GM19099 (cell line): ENCODE measurements around the gene FLT4.

Experiments
- POLR2A ChIP-seq: IDR thresholded peaks from 3 replicates; pipeline ENCODE4 v1.6.1; 2011; ENCODE audit warnings: low read depth; ENCODE audit not compliant: insufficient read length; ENCODE audit errors: extremely low read depth

The FLT4 gene

DNA sequence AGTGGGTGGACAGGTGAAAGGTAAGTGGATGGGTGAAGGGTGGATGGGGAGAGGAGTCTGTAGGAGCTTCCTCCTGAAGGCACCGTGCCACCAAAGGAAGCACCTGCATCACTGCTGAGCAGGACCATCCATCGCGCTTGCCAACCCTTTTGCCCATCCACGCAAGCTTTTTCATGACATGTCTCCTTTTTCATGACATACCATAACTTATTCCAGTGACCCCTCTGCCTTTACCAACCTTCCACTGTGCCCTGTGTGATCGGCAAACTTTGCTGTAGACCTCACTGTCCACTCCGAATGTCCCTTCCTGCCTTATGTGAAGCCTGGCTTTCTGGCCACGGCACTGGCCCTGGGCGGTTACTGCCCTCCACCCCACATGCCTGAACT, 13.4 kb downstream of the FLT4 start:
- TF ChIP-seq POLR2A: no peak

DNA sequence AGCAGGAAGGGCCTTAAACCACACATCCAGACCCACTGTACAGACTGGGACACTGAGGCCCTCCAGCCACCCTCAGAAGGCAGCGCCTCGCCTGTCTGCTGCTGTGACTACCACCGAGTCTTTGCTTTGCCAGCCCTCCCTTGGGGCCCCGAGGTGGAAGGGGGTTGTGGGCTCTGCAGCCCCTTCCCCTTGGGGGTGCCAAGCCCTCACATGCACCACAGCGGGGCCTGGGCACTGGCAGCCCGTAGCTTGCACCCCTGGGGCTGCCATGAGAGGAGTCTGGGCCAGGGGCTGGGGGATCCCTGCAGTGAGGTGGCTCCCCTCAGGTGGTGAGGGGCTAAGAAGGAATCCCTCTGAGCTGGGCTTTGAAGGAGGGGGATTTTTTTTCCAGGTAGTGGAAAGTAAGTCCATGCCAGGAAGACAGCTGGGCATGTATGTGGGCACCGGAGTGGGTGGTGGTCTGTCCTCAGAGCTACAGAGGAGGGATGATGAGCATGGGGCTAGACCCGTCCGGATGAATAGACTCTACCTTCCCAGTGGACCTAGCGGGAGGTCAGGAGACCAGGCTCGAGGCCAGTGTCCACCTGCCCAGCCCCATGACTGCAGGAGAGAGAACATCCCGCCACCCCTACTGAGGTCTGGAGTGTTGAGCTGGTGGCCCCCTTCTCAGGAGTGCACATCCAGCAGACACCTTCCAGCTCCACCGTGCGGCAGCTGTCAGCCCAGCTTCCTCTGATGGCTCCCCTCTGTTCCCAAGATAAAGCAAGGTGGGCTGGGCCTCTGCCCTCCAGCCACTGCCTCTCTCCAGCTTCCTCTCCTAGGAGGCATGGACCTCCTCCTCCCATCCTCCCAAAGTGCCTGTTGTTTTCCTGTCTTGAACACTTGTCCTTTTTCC, 15.9 kb downstream of the FLT4 start:
- no peak for TF ChIP-seq POLR2A

DNA sequence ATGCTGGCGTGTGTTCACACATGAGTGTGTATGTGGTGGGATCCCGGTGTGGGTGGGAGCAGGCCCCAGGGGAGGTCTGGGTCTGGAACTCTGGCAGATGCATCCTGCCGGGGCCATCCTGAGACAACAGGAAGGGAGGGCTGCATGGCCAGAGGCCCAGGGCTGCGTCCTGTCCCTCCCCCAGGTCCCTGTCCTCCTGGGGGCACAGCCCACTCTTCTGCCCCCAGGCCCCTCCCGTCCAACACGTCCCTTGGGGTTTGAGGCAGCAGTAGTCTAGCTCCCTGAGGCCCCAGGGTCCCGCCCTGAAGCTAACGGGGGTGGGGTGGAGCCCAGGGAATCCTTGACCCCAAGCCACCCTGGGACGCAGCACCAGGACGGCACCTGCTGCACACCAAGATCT, 16.6 kb downstream of the FLT4 start:
- TF ChIP-seq POLR2A: no peak

DNA sequence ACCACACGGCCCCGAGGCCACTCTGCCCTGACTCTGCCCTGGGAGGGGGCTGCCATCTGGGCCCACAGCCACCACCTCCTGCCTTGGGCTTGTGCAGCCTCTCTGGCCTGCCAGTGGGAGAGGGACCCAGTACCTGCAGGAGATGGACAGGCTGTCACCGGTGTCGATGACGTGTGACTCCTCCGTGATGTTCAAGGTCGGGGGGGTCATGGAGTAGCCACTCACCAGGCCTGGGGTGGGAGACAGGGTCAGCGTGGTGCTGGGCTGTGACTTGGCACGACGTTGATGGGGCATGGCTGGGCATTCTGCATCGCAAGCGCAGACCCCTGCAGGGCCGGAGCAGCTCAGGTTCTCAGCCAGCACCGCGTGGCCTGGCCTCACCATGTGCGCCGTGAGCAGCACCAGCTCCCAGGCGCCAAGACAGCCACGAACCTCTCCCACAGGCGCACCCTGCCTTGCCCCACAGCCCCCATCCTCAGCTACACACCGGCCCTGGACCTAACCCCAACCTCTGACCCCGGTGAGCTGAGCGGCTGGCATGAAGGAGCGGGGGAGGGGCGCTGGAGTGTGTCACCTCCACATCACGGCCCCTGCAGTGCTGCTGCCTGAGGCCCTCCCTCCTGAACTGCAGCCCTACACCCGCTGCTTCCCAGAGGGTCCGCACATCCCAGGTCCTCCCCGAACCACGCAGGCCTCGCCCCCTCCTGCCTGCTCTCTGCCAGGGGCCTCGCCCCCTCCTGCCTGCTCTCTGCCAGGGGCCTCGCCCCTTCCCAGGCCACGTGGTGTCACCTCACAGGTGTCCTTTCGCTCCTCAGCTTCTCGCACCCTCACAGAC, 17.6 kb downstream of the FLT4 start:
- no peak for TF ChIP-seq POLR2A

DNA sequence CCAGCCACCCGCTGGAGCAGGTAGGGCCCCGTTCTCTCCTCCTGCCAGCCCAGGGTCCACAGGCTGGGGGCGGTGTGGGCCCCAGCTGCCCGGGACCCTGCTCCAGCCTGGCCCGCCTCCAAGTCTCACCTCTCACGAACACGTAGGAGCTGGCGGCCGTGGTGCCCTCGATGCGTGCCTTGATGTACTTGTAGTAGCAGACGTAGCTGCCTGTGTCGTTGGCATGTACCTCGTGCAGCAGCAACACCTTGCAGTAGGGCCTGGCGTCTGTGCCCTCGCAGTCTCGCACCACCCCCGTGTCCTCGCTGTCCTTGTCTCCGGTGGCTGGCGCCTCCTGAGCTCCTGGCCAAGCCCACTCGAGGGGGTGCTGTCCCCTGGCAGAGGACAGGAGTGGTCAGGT, 19.0 kb downstream of the FLT4 start:
- TF ChIP-seq POLR2A: no peak

DNA sequence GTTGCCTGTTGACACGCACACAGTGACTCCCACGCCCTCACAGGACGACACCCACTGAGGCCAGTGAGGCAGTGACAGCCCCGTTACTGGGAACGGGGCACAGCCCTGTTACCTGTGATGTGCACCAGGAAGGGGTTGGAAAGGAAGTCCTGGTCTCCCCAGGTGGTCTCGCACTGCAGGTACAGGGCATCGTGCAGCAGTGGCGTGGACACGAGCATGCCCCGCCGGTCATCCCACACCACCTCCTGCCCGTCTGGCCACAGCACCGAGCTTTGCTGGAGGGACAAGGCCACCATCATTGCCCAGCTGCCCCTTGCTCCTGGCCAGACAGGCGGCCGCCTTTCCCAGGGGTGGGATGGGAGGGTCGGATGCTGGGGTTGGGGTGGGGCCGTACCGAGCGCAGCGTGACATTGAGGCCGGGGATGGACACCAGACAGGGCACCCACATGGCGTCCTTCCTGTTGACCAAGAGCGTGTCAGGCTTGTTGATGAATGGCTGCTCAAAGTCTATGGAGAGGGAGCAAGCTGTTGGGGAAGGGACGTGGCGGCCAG, 19.5 kb downstream of the FLT4 start:
- no peak for TF ChIP-seq POLR2A

DNA sequence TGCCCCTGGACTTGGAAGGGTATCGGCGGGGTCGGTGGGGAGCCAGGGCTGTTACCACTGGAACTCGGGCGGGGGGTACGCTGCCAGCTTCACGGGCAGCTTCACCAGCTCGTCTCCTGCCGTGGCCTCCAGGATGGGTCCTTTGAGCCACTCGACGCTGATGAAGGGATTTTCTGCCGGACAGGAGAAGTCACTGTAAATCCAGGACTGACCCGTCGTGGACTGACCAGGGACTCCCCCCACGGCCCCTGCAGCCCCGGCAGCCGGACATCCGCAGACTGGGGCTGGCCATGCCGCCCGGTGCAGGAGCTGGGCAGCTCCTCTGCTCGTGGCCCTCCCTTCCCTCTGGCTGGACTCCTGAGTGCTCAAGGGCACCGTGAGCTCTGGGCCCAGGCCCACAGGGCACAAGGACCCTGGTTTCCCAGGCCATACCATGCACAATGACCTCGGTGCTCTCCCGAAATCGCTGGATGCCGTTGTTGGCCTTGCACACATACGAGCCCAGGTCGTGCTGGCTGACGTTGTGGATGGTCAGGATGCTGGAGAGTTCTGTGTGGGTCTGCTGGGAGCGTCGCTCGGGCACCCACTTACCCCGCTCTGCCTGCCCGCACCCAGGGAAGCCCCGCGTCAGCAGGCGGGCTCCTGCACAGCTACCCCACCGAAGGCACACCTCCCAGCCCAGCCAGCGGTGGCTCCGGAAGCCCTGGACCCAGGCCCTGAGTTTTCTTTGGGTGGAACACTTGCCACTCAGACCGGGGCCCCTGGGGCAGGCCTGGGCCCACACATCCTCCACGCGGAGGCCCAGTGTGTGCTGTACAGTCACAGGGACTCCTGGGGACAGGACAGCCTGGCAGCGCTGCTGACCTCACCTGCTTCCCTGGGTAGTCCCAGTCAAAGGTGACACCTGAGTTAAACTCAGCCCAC, 20.3 kb downstream of the FLT4 start:
- TF ChIP-seq POLR2A: no peak

DNA sequence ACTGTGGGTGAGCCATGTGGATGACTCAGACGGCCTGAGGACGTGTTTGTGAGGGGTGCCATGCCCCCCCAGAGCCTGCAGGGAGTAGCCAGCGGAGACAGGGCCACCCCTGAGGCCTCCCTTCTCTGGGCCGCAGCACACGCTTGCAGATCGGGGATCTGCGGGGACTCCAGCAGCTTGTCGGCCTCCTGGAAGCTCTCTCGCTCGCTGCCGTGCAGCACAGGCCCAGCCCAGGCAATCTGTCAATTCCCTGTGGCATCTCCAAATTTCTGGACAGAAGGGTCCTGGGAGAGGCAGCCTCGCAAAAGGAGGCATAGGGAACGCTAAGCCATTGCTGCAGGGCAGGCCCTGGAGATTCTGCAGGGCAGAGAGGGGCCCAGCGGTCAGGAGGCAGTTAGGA, 21.2 kb downstream of the FLT4 start:
- no peak for TF ChIP-seq POLR2A

DNA sequence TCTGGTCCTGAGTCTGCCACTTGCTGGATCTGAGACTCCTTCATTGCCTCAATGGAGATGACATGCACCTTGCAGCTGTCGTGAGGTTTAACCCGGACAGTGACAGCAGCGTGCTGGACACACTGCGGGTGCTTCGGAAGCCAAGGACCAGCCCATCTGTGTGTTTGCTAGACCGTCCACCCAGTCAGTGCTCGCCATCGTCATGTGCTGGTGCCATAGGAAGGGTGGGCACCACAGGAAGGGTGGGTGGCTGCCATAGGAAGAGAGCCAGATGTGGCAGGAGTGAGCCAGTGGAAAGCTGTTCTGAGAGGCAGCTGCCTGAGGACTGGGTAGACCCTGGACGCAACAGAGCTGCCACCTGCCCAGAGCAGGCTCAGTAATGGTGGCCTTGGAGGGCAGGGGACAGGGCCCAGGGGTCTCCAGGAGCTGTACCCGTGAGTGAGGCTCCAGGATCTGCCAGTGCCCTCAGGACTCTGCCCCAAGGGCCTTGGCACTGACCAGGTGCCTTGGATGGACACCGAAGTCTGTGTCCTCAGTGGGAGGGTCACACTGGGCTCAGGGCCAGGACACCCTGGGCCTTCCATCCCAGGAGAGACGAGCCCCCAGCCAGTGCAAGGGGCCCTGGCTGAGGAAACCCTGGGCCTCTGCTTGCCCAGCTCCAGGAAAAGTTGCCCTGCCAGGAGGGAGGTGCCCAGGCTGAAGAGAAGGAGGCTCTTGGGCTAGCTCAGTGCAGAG, 21.8 kb downstream of the FLT4 start:
- TF ChIP-seq POLR2A: no peak

DNA sequence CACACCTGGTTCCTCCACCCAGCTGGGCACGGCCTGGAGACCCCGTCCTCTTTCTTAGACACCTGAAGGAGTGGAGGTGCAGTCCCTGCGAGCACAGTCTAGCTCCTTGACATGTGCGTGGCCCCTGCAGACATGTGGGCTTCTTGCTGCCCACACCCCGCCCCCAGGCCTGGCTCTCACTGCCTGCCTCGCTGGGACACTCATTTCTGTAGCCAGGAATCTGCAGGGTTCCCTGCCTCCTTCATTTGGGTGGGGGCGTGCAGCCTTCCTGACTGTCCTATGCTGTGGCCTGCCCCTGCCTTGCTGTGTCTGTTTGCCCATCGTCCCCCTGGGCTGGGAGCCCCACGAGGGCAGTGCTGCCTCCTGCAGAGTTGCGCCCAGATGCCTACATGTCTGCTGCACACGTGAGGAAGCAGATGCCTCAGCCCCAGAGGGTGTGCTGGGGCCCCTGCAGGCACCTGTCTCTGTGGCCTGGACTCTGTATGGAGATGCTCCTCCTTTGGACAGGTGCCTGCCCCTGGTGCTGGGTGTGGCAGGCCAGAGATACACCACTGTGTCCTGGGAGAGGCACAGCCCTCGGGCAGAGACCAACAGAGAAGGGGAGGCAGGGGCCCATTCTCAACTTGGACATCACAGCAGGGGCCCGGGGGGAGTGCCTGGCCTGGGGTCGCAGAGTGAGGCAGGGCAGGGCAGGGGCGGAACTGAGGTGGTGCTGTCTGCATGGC, 22.6 kb downstream of the FLT4 start:
- TF ChIP-seq POLR2A: no peak

DNA sequence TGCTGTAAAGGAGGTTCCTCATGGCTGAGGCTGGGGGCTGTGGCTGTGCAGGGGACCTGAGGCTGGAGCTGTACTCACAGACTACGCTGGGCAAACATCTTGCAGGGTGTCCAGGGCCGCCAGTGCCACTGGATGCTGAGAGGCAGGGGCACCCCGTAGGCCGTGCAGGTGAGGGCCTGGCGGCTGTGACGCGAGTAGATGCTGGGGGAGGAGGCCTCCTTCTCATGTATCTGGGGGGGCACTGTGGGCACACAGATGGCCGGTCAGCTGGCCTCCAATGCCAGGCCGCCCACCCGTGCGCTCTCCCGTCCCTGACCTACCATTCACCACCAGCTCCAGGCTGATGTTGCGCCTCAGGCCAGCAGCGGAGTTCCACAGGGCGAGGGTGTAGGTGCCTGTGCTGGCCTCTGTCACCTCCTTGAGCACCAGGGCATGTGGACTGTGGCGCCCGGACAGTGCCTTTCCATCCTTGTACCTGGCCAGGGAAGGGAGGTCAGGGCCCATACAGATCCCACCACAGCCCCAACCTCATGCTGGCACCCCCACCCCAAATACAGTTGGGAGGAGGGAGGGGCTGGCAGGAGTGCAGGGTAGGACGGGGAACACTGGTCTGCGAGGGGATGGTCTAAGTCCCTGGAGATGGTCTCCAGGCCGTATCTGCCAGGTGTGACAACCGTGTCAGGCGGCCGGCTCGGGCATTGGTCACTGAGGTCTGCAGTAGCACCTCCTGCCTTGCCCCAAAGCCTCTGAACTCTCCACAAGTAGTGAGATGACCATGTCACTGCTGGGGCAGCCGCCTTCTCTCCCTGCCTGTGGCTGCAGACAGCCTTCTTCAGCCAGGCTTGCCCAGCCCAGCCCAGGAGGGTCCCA, 23.4 kb downstream of the FLT4 start:
- no peak for TF ChIP-seq POLR2A

DNA sequence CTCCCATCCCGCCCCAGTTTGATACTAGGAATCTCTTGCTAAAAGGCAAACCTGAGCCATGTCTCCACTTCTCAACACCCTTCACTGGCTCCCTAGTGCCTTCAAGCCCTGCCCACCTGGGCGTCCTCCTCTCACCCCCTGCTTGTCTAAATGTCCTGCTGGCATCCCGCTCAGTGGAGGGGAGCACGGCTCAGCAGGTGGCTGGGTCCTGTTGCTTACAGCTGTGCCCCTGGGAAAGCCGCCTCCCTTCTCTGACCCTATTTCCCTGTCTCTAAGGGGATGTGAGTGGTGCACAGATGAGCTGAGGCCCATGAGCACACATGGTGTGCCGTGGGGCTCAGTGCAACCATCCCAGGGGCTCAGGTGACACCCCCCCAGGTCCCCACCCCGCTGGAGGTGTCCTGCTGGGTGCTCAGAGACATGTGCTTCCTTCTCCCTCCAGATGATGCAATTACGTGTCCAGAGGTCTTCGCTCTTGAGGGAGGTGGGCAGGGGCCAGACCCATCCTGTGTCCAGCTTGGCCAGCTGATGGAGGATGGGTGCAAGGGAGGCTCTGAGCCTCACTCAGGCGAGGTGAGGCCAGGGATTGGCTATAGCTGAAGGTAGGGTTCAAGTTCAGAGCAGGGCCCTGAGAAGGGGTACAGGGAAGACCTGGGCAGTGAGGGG, 24.1 kb downstream of the FLT4 start:
- TF ChIP-seq POLR2A: no peak

DNA sequence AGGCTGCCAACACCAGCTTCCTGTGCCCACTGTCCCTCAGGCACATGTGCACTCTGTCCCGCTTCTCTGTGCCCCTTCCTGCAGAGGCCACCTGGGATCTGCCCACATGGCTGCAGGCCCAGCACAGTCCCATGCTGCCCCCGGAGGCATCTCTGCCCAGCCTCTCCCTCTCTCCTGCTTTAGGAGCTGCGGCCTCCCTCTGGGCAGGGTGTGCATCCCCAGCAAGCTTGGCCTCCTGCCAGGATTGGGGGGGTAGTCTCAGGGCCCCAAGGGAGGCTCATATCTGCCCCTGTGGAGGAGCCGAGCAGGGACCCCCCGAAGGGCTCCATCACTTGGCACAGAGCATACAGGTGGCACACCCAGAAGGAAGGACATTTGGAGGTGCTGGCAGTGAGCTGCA, 24.8 kb downstream of the FLT4 start:
- TF ChIP-seq POLR2A: no peak
